GM18870 (cell line): ENCODE data around the gene RIPOR3.
"Not testable (repeated sequence)": the region's sequence is repeated elsewhere in the genome, so short reads cannot be mapped to it uniquely, and the experiment has no call there.

Experiments
- ATAC-seq: cut with Tn5 transposase; IDR thresholded peaks from one replicate; pipeline ENCODE4 v1.9.1; 2021; ENCODE audit warnings: moderate library complexity; ENCODE audit not compliant: unreplicated experiment

Gene RIPOR3

DNA sequence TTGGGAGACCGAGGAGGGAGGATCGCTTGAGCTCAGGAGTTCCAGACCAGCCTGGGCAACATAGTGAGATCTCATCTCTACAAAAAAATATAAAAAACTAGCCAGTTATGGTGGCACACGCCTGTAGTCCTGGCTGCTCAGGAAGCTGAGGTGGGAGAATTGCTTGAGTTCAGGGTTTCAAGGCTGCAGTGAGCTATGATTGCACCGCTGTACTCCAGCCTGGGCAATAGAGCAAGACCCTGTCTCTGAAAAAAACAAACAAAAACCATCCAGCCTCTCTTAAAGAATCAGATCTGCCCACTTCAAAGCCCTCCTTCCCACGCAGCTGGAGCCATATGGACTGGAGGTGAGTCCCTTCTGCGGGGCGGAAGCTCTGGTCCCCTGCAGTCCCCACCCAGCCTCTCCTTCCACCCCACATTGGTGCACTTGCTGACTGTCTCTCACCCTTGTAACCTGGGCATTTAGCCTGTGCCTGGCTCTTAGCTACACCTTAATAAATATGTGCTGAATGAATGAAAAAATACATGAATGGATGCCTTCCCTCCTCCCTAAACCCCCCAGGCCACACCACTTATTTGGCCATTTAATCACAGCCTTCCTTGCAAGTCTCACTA is 32.9 kb upstream of the RIPOR3 start:
- ATAC-seq: no peak

DNA sequence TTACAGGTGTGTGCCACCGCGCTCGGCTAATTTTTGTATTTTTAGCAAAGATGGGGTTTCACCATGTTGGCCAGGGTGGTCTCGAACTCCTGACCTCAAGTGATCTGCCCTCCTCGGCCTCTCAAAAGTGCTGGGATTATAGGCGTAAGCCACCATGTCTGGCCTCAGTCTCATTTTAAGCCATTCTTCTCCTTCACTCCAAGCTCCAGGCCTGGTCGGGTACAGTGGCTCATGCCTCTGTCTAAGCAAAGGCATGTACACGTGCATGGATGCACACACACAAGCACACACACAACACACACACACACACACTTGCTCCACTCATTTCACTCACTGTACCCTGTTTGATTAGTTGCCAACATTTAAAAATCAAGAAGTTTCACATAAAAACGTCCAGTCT is 32.3 kb upstream of the RIPOR3 start:
- no peak for ATAC-seq

DNA sequence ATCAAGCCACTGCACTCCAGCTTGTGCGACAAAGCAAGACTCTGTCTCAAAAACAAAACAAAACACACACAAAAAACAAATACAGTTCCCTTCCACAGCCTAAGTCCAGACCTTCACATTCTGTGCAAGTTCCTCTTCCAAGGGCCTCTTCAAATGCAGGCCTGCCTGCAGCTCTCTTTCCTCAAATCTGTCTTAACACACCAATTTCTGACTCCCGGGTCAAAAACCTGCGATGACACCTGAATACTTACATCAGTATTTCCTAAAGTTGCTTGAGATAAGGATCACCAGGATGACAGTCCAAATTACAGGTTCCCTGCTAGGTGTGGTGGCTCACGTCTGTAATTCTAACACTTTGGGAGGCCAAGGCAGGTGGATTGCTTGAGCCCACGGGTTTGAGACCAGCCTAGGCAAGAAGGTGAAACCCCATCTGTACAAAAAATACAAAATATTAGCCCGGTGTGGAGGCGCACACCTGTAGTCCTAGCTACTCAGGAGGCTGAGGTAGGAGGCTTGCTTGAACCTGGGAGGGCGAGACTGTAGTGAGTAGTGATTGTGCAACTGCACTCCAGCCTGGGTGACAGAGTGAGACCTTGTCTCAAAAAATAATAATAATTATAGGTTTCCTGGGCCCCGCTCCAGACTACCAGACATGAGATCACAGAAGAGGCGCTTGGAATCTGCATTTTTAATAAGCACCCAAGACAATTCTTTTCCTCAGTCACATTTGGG is 31.2 kb upstream of the RIPOR3 start:
- no peak for ATAC-seq

DNA sequence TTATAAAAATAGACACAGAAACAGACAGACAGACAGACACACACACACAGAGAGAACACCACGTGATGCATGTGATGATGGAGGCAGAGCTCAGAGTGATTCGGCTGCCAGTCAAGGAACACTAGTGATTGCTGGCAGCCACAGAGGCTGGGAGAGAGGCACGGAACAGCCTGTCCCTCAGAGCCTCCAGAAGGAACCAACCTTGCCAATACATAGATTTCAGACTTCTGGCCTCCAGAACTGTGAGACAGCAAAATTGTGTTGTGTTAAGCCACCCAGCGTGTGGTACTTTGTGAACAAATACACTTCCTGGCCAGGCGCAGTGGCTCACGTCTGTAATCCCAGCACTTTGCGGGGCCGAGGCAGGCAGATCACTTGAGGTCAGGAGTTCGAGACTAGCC is 30.5 kb upstream of the RIPOR3 start:
- ATAC-seq: no peak

DNA sequence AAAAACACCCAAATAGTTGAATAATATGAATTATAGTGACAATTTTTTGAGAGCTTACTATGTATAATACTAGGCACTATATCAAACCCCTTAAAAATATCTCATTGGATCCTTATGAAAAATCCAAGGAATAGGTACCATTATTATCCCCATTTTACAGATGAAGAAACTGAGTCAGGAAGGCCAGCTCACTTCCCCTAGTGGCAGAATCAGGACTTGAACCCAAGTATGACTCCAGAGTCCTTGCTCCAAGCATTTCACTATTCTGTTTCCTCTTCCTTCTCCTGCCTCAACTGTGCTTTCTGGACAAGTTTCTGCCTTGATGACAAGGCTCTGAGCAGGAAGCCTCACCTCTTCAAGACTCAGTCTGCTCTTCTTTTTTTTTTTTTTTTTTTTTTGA is 29.2 kb upstream of the RIPOR3 start:
- ATAC-seq: no peak

DNA sequence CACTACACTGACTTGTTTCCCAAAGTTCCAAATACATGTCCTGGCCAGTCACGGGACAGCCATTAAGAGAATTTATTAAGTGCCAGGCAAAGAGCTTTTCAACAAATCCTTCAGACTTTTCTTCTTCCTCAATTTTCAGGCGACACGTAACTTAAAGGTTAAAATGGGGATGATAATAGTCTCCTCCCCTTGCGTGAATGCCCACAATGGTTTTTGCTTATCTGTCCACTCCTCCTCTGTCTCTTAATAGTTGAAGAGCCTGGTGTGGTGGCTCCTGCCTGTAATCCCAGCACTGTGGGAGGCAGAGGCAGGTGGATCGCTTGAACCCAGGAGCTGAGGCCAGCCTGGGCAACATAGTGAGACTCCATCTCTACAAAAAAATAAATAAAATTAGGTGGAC is 28.7 kb upstream of the RIPOR3 start:
- ATAC-seq: no peak

DNA sequence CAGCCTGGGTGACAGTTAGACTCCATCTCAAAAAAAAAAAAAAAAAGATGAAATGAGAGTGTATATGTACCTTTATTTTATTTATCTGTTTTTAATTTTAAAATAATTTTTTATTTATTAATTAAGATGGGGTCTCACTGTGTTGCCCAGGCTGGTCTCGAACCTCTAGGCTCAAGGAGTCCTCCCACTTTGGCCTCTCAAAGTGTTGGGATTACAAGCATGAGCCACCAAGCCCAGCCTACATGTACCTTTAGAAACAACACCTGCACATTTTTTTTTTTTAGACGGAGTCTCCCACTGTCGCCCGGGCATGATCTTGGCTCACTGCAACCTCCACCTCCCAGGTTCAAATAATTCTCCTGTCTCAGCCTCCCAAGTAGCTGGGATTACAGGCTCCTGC is 28.0 kb upstream of the RIPOR3 start:
- no peak for ATAC-seq

DNA sequence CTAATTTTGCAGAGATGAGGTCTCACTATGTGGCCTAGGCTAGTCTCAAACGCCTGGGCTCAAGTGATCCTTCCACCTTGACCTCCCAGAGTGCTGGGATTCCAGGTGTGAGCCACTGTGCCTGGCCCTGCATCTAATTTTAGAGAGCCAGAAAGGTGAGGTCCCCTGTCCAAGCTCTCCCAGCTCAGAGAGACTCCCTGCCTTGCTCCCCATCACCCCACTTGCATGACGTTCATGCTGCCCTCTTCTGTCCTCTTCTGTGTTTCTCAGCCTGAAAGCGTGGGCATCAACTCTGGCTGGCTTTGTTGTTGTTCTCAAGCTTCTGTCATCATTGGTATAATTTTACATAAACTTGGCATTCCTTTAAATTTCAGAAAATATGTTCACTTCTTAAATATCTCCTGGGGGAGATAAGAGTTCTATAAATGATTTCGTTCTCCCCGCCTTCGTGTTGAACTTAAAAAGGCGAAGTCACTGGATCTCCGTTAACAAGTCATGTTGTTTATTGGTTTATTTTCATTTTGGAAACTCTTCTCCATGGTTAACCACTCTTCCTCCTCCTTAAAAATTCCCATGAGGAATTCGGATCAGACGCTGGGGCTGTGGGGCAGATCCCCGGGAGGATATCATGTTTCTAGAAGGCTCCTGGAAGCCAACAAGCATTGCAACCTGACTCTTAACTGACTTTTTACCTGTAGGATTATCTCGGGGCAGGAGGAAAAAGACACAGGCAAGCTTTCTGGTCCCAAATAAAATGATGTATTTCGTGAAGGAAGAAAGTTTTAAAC is 26.8 kb upstream of the RIPOR3 start:
- no peak for ATAC-seq

DNA sequence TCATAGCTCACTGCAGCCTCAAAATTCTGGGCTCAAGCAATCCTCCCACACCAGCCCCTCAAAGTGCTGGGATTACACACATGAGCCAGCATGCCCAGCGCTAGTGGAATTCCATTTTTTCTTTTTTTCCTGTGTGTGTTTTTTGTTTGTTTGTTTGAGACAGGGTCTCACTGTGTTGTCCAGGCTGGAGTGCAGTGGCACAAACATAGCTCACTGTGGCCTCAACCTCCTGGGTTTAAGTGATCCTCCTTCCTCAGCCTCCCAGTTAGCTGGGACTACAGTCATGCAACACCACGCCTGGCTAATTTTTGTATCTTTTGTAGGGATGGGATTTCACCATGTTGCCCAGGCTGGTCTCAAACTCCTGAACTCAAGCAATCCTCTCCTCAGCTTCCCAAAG is 26.0 kb upstream of the RIPOR3 start:
- ATAC-seq: no peak

DNA sequence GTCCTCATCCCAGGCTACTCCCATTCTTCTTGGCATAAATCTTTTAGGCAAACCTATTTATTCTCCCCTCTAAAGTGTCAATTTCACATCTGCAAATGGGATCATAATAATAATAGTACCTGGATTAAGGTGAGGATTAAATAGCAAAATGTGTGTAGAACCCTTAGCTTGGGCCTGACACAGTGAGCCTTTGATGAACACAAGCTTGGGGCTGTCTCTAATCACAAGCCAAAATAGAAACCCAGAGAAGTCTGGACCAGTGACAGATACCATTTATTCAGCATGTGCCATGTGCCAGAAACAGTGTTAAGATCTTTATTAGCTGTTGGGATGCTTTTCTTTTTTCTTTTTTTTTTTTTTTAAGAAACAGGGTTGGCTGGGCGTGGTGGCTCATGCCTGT is 25.2 kb upstream of the RIPOR3 start:
- no peak for ATAC-seq

DNA sequence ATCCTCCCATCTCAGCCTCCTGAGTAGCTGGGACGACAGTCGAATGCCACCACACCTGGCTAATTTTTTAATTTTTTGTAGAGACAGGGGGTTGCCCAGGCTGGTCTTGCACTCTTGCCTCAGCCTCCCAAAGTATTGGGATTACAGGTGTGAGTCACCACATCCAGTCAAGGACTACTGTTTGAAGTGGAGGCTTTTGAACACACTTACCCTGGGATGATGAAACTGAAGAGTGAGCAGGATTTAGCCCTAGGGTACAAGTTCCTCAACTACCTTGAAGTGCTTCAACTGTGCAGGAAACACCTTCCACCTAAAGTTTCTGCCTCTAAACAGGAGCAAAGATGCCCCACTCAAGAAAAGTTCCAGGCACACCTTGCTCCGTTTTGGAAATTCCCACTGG is 24.4 kb upstream of the RIPOR3 start:
- ATAC-seq: no peak

DNA sequence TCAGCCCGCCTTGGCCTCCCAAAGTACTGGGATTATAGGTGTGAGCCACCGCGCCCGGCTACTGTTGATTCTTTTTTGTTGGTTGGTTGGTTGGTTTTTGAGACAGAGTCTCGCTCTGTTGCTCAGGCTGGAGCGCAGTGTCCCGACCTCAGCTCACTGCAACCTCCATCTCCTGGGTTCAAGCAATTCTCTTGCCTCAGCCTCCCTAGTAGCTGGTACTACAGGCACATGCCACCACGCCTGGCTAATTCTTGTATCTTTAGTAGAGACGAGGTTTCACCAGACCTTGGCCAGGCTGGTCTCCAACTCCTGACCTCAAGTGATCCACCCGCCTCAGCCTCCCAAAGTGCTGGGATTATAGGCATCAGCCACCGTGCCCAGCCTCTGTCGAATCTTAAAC is 23.1 kb upstream of the RIPOR3 start:
- ATAC-seq: not testable (repeated sequence)

DNA sequence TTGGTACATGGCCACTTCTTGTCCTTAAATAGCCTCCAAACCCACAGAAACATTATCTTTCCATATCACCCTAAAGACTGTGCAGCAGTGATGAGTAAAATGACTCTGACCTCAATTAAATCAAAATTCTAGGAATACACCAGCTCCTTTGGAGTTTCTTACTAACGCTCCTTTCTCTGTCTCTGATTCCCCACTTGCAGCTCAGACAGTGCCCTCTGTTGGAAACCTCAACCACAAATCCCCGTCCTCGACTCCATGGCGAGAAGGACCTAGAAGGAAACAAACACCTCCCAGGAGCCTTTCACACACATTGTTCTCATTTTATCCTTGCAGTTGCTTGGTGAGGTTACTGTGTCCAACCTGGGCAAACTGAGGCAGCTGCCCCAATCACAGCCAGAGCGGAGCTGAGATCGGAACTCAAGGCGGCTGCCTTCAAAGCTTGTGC is 22.3 kb upstream of the RIPOR3 start:
- no peak for ATAC-seq

DNA sequence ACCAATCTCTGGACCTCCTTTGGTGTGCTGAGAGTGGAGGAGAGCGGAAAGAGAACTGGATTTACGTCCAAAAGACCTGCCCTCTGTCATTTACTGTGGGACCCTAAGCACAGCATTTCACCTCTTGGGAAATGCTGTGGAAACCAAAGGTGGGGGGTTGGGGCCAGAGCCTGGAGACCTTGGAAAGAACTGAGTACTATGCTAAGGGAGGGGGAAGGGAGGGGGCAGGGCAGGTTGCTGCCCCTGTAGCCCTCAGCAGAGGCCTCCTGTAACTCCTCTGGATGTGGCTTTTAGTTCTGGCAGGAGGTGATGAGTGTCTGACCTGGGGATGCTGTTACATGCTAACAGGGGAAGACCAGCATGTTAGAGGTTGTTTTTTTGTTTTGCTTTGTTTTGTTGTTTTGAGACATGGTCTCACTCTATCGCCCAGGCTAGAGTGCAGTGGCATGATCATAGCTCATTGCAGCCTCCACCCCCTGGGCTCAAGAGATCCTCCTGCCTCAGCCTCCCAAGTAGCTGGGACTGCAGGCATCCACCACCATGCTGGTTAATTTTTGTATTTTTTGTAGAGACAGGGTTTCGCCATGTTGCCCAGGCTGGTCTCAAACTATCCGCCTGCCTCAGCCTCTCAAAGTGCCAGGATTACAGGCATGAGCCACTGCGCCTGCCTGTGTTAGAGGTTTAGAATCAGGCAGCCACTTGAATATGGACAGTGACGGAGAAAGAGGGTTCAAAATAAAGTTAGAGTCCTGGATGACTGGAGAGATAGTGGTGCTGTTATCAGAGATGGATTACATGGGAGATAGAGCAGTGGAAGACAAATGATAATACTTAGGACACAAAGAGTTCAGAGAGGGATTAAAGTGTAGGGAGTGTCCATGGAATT is 21.7 kb upstream of the RIPOR3 start:
- ATAC-seq: no peak

DNA sequence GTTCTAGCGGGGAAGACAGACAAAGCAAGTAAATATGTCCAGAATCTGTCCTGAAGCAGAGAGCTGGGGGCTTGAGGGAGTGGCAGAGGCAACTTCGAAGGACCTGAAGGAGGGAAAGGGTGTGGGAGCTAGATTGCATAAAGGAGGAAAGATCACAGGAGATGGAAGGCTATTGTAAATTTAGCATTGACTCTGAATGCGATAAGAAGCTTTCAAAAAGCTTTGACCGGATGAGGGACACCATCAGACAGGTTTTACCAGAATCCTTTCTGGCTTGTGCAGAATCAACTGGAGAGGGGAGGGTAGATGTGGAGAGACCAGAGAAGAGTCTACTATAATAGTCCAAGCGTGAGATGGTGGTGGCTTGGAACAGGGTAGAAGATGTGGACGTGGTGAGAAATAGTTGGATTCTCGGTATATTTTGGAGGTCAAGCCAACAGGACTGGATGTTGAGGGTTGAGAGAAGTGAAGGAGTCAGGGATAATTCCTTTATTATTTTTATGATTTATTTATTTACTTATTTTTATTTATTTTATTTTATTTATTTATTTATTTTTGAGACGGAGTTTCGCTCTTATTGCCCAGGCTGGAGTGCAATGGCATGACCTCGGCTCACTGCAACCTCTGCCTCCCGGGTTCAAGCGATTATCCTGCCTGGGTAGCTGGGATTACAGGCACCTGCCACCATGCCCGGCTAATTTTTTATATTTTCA is 19.9 kb upstream of the RIPOR3 start:
- no peak for ATAC-seq

DNA sequence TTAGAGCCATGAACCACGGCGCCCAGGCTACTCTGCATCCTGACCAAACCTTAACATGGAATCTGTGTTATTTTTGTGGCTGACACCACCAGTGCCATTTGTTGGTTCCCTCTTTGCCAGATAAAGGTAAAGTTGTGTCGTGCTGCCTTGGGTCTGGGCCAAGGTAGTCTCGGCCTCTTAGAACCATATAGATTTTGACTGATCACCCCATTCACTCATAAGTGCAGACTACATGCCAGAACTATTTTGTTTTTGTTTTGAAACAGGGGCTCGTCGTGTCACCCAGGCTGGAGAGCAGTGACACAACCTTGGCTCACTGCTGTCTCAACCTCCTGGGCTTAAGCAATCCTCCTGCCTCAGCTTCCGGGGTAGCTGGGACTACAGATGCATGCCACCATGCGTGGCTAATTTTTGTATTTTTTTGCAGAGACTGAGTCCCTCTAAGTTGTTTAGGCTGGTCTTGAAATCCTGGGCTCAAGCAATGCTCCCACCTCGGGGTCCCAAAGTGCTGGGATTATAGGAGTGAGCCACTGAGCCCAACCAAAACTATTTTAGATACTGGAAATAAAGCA is 19.2 kb upstream of the RIPOR3 start:
- ATAC-seq: no peak

DNA sequence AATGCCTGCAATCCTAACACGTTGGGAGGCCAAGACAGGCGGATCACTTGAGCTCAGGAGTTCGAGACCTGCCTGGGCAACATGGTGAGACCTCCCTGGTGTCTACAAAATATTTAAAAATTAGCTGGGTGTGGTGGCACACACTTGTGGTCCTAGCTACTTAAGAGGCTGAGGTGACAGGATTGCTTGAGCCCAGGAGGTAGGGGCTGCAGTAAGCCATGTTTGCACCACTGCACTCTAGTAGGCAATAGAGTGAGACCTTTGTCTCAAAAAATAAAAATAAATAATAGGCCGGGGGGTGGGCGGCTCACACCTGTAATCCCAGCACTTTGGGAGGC is 18.3 kb upstream of the RIPOR3 start:
- no peak for ATAC-seq

DNA sequence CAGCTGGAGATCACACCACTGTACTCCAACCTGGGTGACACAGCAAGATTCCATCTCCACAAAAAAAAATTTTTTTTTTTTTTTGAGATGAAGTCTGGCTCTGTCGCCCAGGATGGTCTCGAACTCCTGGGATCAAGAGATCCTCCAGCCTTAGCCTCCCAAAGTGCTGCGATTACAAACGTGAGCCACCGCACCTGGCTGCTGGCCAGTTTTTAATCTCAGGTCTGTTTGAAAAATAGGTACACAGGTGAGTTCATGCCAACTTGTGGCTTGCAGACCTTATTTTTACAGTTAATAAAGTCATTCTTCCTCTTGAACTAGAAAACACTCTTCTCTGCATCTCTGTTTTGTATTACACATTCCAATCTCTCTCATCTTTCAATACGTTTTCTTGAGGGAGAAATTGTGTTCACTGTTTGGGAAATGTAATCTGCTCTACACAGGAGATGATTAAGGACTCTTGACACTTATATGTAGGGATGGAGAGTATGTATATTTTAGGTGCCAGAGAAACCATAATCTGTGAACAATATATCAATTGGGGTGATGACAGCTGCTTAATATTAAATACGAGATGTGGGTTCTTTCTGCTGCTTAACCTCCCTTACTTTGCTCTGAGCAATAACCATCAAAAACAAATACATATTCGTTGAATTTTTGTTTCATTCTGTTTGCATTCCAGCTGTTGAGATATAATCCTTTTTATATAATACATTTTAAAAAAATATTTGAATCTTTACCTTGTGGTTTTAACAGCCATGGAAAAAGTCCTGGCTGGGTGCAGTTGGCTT is 17.7 kb upstream of the RIPOR3 start:
- ATAC-seq: no peak

DNA sequence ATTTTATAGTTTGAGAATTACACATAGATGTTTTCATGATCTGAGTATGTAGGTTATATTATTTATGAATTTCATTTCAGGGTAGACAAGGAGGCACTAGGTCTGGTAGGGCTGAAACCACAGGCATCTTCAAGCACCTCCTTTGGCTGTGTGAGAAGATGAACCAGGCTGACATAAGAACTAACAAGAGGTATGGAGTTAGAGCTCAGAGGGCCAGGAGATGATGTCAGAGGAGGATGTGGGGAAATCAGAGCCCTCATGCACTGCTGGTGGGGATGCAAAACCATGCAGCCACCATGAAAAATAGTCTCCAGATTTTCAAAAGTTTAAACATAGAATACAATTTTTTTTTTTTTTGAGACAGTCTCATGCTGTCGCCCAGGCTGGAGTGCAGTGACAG is 13.6 kb upstream of the RIPOR3 start:
- ATAC-seq: no peak

DNA sequence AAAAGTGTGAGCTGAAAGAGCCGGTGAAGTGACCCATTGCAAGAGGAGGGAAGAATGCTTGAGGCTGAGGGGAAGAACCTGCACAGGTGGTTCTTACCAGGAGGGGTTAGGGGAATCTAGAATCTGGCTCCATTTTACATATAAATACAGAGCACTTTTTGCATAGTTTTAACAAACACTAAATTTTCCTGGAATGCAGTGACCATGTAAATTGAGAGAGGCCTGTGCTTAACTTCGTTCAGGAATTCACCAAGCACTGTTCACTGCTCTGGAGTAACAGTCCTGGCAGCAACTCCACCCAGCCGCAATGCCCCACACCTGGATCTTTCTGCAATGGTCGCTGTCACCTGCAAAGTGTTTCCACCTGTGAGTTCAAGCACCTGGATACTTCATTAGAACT is 13.2 kb upstream of the RIPOR3 start:
- ATAC-seq: no peak
